Liver (tissue), 9 donors: ENCODE results near the gene ARHGAP10. TPM values are rescaled to one million over a fixed set of nuclear protein-coding genes. Genes with fewer than 3 reads are reported as not detected.

ENCODE experiments used
- DNase-seq: peaks from one replicate; pipeline ENCODE4 v3.0.0-alpha.2; 2017; ENCODE audit warnings: low spot score
- H3K27ac ChIP-seq, 2 donors: one replicate each; pipeline ENCODE4 v1.7.0; 2013; ENCODE audit warnings: inconsistent platforms in 2 of 2, low read length in 2 of 2, control low read depth in 1 of 2, low read depth in 1 of 2, mild to moderate bottlenecking in 1 of 2
- H3K27me3 ChIP-seq, 4 donors: one replicate each; pipeline versions ENCODE4 v1.6.1 to v1.7.0; 2013; ENCODE audit warnings: low read length in 3 of 4, inconsistent platforms in 1 of 4, mild to moderate bottlenecking in 1 of 4, moderate library complexity in 1 of 4; ENCODE audit not compliant: control insufficient read depth in 4 of 4, insufficient read depth in 4 of 4
- H3K36me3 ChIP-seq, 4 donors: one replicate each; pipeline versions ENCODE4 v1.6.1 to v1.7.0; 2013; ENCODE audit warnings: low read length in 3 of 4, mild to moderate bottlenecking in 3 of 4, low read depth in 1 of 4, moderate library complexity in 1 of 4; ENCODE audit not compliant: control insufficient read depth in 4 of 4, insufficient read depth in 3 of 4
- H3K4me1 ChIP-seq, 4 donors: one replicate each; pipeline versions ENCODE4 v1.6.1 to v1.7.0; 2013; ENCODE audit warnings: low read length in 3 of 4, mild to moderate bottlenecking in 3 of 4, moderate library complexity in 1 of 4; ENCODE audit not compliant: control insufficient read depth in 4 of 4, insufficient read depth in 4 of 4
- H3K4me3 ChIP-seq, 3 donors: one replicate each; pipeline versions ENCODE4 v1.6.1 to v1.7.0; 2013; ENCODE audit warnings: low read length in 3 of 3, control low read depth in 1 of 3, low read depth in 1 of 3, mild to moderate bottlenecking in 1 of 3
- H3K9ac ChIP-seq, 2 donors: one replicate each; pipeline ENCODE4 v1.7.0; 2013; ENCODE audit warnings: low read length in 2 of 2, mild to moderate bottlenecking in 2 of 2, moderate library complexity in 2 of 2, control low read depth in 1 of 2, low read depth in 1 of 2
- H3K9me3 ChIP-seq, 4 donors: one replicate each; pipeline versions ENCODE4 v1.6.1 to v1.7.0; 2013; ENCODE audit warnings: low read length in 3 of 4; ENCODE audit not compliant: control insufficient read depth in 4 of 4
- EGR1 ChIP-seq, 2 donors: IDR thresholded peaks; 2 replicates each; pipeline ENCODE4 v1.6.1; 2016 to 2018; ENCODE audit warnings: antibody characterized with exemption in 2 of 2, low read depth in 2 of 2
- FOXA1 ChIP-seq: IDR thresholded peaks from 2 replicates; pipeline ENCODE4 v1.6.1; 2016; ENCODE audit warnings: antibody characterized with exemption
- FOXA2 ChIP-seq: IDR thresholded peaks from 2 replicates; pipeline ENCODE4 v1.6.1; 2016; ENCODE audit warnings: antibody characterized with exemption
- GABPA ChIP-seq, 2 donors: IDR thresholded peaks in 1 of 2; conservative IDR thresholded peaks in 1 of 2; 2 replicates each; pipeline ENCODE4 v1.6.1; 2016; ENCODE audit warnings: antibody characterized with exemption in 2 of 2, mild to moderate bottlenecking in 1 of 2, moderate library complexity in 1 of 2
- HNF4A ChIP-seq, 2 donors: conservative IDR thresholded peaks; 2 replicates each; pipeline ENCODE4 v1.6.1; 2016; ENCODE audit warnings: antibody characterized with exemption in 2 of 2, mild to moderate bottlenecking in 2 of 2
- JUND ChIP-seq, 2 donors: IDR thresholded peaks; 2 replicates each; pipeline ENCODE4 v1.6.1; 2016; ENCODE audit warnings: antibody characterized with exemption in 2 of 2
- NR2F2 ChIP-seq: IDR thresholded peaks from 2 replicates; pipeline ENCODE4 v1.6.1; 2016; ENCODE audit warnings: antibody characterized with exemption
- REST ChIP-seq: IDR thresholded peaks from 2 replicates; pipeline ENCODE4 v1.6.1; 2016; ENCODE audit warnings: antibody characterized with exemption, mild to moderate bottlenecking
- RXRA ChIP-seq, 2 donors: IDR thresholded peaks; 2 replicates each; pipeline ENCODE4 v1.6.1; 2017 to 2018; ENCODE audit warnings: antibody characterized with exemption in 2 of 2, mild to moderate bottlenecking in 1 of 2
- SP1 ChIP-seq: IDR thresholded peaks from 2 replicates; pipeline ENCODE4 v1.6.1; 2018; ENCODE audit warnings: antibody characterized with exemption, mild to moderate bottlenecking
- YY1 ChIP-seq: IDR thresholded peaks from 2 replicates; pipeline ENCODE4 v1.6.1; 2016; ENCODE audit warnings: antibody characterized with exemption, mild to moderate bottlenecking
- whole genome bisulfite sequencing: extraction: QIAGEN DNeasy Blood & Tissue Kit; methylation state at CpG from one replicate; pipeline ENCODE4 v1.1.7; 2013; 5-methylcytosine and 5-hydroxymethylcytosine counted together
- polyA plus RNA-seq, 2 donors: library from polyadenylated mRNA; stranded (reverse) in 1 of 2; unstranded in 1 of 2; fragments of 200-250 nt in 1 of 2; fragments of >200 nt in 1 of 2; fragmentation: Nextera tagmentation in 1 of 2; extraction: Ambion mirVana in 1 of 2; gene quantifications; one replicate each; pipeline versions ENCODE4 v1.2.1 to v1.2.3, GENCODE V29; 2013 to 2015
- total RNA-seq, 2 donors: library from RNA; depleted of rRNA; stranded (reverse); fragments of >200 nt; gene quantifications; one replicate each; pipeline ENCODE4 v1.2.3, GENCODE V29; 2014
- TF ChIP-seq, protein P1 (sequence below): IDR thresholded peaks from 2 replicates; pipeline ENCODE4 v1.6.1; 2016; ENCODE audit warnings: antibody characterized with exemption
- TF ChIP-seq, protein P2 (sequence below): fragments of 150-350 bp; IDR thresholded peaks from 2 replicates; pipeline ENCODE4 v1.5.1; 2017; ENCODE audit warnings: improper control_type of control experiment, low read depth, low read length; ENCODE audit not compliant: missing input control
- TF ChIP-seq, protein P3 (sequence below): IDR thresholded peaks from 2 replicates; pipeline ENCODE4 v1.6.1; 2016; ENCODE audit warnings: antibody characterized with exemption
- donor health status: healthy.
- donor health status: healthy.
- donor health status: healthy.
- donor health status: healthy.
- donor health status: healthy.

ARHGAP10 gene
- total and polyA plus RNA-seq, 4 donors: 1.5 to 13.0 (median 4.3) TPM

DNA sequence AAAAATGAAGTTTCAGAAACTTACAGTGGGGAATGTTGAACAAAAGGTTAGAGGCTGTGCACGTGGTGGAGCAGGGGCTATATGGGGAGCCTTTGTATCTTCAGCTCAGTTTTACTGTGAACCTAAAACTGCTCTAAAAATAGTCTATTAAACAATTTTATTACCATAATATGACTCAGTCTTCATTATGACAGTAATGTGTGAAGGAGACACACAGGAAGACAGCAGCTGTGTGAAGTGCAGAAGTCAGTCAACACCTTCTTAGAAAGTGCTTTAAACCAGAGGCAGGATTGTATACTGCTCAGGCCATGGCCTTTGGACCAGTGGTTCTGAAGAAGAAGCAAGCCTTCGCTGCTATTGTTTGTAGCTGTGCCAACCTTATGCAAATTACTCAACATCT is 89.7 kb downstream of the ARHGAP10 start:
- no peak overlapping the region for H3K27ac ChIP-seq
- TF ChIP-seq YY1 (no peak), FOXA1 (no peak), SP1 (no peak), GABPA (IDR thresholded peaks at IDR 0.05 in 1 of 2, conservative IDR thresholded peaks at IDR 0.05 in 1 of 2) (no peak), EGR1 (IDR thresholded peaks at IDR 0.05; ENCODE audit: low read depth in 2 of 2) (no peak), FOXA2 (no peak), RXRA (IDR thresholded peaks at IDR 0.05) (no peak), REST (no peak), JUND (IDR thresholded peaks at IDR 0.05) (no peak)
- TF ChIP-seq, protein P1, sequence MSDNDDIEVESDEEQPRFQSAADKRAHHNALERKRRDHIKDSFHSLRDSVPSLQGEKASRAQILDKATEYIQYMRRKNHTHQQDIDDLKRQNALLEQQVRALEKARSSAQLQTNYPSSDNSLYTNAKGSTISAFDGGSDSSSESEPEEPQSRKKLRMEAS: no peak
- TF ChIP-seq, protein P2, sequence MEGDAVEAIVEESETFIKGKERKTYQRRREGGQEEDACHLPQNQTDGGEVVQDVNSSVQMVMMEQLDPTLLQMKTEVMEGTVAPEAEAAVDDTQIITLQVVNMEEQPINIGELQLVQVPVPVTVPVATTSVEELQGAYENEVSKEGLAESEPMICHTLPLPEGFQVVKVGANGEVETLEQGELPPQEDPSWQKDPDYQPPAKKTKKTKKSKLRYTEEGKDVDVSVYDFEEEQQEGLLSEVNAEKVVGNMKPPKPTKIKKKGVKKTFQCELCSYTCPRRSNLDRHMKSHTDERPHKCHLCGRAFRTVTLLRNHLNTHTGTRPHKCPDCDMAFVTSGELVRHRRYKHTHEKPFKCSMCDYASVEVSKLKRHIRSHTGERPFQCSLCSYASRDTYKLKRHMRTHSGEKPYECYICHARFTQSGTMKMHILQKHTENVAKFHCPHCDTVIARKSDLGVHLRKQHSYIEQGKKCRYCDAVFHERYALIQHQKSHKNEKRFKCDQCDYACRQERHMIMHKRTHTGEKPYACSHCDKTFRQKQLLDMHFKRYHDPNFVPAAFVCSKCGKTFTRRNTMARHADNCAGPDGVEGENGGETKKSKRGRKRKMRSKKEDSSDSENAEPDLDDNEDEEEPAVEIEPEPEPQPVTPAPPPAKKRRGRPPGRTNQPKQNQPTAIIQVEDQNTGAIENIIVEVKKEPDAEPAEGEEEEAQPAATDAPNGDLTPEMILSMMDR: no peak
- TF ChIP-seq, protein P3, sequence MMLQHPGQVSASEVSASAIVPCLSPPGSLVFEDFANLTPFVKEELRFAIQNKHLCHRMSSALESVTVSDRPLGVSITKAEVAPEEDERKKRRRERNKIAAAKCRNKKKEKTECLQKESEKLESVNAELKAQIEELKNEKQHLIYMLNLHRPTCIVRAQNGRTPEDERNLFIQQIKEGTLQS: no peak

DNA sequence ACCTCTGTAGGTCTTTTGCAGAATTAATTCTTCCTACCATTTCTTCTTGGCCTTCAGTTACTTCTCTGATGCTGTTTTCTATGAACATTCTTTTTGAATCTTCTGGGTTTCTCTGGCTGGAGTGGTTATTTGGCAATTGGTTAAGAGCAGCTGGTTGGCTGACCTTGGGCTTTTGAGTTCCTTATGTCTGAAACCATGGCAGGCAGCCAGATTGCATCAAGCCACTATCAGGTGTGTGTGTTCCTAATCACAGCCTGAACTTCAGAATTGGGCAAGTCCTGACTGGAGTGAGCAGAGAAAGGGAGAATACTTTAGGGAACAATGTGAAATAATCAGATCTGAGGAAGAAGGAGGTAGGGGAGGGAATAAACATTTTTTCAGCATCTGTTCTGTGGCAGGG is 90.2 kb downstream of the ARHGAP10 start:
- DNase-seq: no peak
- H3K9me3 ChIP-seq: no peaks in the 10 kb centered on the region
- H3K4me3 ChIP-seq: no peak overlapping the region
- H3K4me1 ChIP-seq: peaks cover 0 to 4% (median 0%) of the 10 kb centered on the region in 4 donors
- H3K9ac ChIP-seq: no peak overlapping the region
- H3K36me3 ChIP-seq: no peaks in the 10 kb centered on the region
- no peaks in the 10 kb centered on the region for H3K27me3 ChIP-seq
- H3K27ac ChIP-seq: no peak overlapping the region
- peak; percentile 52 to 54 for TF ChIP-seq HNF4A (conservative IDR thresholded peaks at IDR 0.05)
- TF ChIP-seq, protein P2: no peak
- no peak for TF ChIP-seq YY1
- peak; percentile 17 to 59 for TF ChIP-seq RXRA (IDR thresholded peaks at IDR 0.05)
- TF ChIP-seq JUND (IDR thresholded peaks at IDR 0.05): peak; percentile 29 to 42
- TF ChIP-seq, protein P1: peak; percentile 26
- TF ChIP-seq NR2F2: peak; percentile 54

More for the DNA sequence above, 89.7 kb downstream of the ARHGAP10 start:
- H3K9ac ChIP-seq: no peak overlapping the region
- no peaks in the 10 kb centered on the region for H3K36me3 ChIP-seq
- 84% methylated on average over 2 of the region's 2 CpGs for WGBS
- no peaks in the 10 kb centered on the region for H3K27me3 ChIP-seq
- H3K4me1 ChIP-seq: peaks cover 0 to 4% (median 0%) of the 10 kb centered on the region in 4 donors
- H3K4me3 ChIP-seq: no peak overlapping the region
- no peaks in the 10 kb centered on the region for H3K9me3 ChIP-seq
- no peak for DNase-seq
